Measurements from ENCODE around the gene C17orf75.
A peak's percentile ranks its signal among the peaks of the same experiment; 100 is the strongest.
"Not testable (repeated sequence)": the region's sequence is repeated elsewhere in the genome, so short reads cannot be mapped to it uniquely, and the experiment has no call there.

Gene C17orf75

GRCh38 chr17:32341857-32342602, at the start of gene C17orf75:
Gene C17orf75, minus strand, starts transcription at chr17:32342173. Its CDS starts 34 bp downstream, at chr17:32342139.
- DNase-seq, result peak; percentile 91

GRCh38 chr17:32388613-32389459, 46.9 kb upstream of the C17orf75 start:
- no peak for DNase-seq

GRCh38 chr17:32388128-32388527, 46.2 kb upstream of the C17orf75 start:
- not testable (repeated sequence) for DNase-seq

- DNase-seq, result peak; percentile 67
Measured at GRCh38 chr17:32386844-32387243, 44.9 kb upstream of the C17orf75 start.

GRCh38 chr17:32385971-32386370, 44.0 kb upstream of the C17orf75 start:
- DNase-seq, result no peak

GRCh38 chr17:32385121-32385520, 43.1 kb upstream of the C17orf75 start:
- no peak for DNase-seq

GRCh38 chr17:32383926-32384434, 42.0 kb upstream of the C17orf75 start:
- no peak for DNase-seq

GRCh38 chr17:32382526-32383223, 40.7 kb upstream of the C17orf75 start:
- DNase-seq, result no peak

- no peak for DNase-seq
Measured at GRCh38 chr17:32370426-32370825, 28.5 kb upstream of the C17orf75 start.

GRCh38 chr17:32361270-32361669, 19.3 kb upstream of the C17orf75 start:
- DNase-seq, result no peak

- no peak for DNase-seq
Measured at GRCh38 chr17:32357615-32358014, 15.6 kb upstream of the C17orf75 start.

- no peak for DNase-seq
Measured at GRCh38 chr17:32356750-32357149, 14.8 kb upstream of the C17orf75 start.

- no peak for DNase-seq
Measured at GRCh38 chr17:32356378-32356743, 14.4 kb upstream of the C17orf75 start.

- no peak for DNase-seq
Measured at GRCh38 chr17:32355649-32356377, 13.8 kb upstream of the C17orf75 start.

GRCh38 chr17:32352734-32353133, 10.8 kb upstream of the C17orf75 start:
- DNase-seq, result not testable (repeated sequence)

GRCh38 chr17:32350666-32351418, 8.9 kb upstream of the C17orf75 start:
- peak; percentile 76 for DNase-seq

- peak; percentile 99 for DNase-seq
Measured at GRCh38 chr17:32349854-32350665, 8.1 kb upstream of the C17orf75 start, which contains the start of gene ZNF207. Gene ZNF207, plus strand, starts transcription at chr17:32350157. Its CDS starts 129 bp downstream, at chr17:32350286.

GRCh38 chr17:32349503-32349853, 7.5 kb upstream of the C17orf75 start:
- DNase-seq, result peak; percentile 53

GRCh38 chr17:32348483-32348800, 6.5 kb upstream of the C17orf75 start:
- no peak for DNase-seq

GRCh38 chr17:32345951-32346600, 4.1 kb upstream of the C17orf75 start:
- no peak for DNase-seq
